ENCODE data around the gene DELE1. TPM values are rescaled to one million over a fixed set of nuclear protein-coding genes. Genes with fewer than 3 reads are reported as not detected.

The DELE1 gene
- 45.8 to 63.1 TPM (median 53.1 TPM) in 5 replicates for total RNA-seq (2022; extraction: Qiagen RNA extraction; ENCODE audit: low read depth)

DNA sequence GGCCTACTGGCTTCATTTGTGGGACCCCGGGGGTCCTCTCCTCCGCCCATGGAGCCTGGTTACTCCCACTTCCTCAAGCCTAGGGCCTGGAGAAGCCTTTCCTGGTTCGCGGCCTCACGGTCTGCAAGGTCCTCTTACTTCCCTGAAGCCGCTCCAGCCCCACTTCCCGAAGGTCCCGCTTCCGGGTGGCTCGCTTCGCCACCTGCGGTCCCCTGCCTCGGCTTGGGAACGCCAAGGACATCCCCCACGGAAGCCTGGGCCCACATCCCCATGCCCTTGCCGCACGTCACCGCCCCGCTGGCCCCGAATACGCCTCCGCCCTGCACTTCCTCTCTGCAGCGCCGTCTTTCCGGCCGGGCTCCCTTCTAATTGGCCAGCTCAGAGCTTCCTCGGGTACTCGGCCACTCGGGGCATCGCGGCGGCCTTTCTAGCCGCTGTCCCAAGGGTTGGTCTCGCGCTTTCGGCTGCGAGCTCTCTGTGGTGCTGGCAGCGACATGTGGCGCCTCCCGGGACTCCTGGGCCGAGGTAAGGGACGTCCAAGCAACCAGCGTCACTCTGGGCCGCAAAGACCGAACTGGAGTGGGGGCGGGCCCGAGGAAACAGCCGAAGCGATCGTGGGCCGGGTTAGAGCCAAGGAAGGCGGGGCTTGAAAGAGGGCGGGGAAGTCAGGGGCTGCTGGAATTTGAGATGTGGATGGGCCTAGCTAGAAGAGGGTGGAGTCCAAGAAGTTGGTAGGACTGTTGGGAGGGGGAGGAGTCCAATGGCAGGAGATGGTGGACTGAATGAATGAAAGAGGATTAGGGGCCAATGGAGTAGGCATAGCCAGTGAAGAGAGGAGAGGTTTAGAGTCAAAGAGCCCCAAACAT is at the start of gene DELE1:
DELE1 (plus strand) TSS at position 424 of the 866 bp plus-strand sequence; CDS start at position 495, 71 bp downstream.

GRCh38 chr5:141878186-141878710 is 45.4 kb upstream of the DELE1 start, which contains the start of gene PCDH1:
Gene PCDH1 (minus strand): TSS chr5:141878410. CDS start chr5:141878262, 148 bp downstream.

DNA sequence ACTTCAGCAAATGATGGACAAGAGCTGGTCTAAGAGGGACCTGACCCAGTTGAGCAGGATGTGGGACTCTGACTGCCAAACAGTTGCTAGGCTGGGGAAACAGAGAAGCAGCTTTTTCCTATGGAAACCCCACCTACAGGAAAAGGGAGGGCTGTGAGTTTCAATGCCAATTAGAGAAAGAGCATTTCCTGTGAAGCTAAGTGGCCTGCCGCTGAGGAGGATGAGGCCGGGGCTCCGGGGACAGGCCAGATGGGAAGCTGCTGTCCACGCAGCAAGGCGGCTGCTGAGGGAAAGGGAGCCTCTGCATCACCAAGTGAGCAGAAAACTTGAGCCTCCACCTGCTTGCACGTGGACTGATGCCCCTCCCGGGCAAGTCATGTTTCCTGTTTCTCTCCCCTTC is 34.4 kb downstream of the DELE1 start, which contains the start of gene PCDH12:
PCDH12 (minus strand) TSS at position 90 of the 400 bp plus-strand sequence. CDS start 351 bp downstream, outside the sequence.

GRCh38 chr5:141968914-141969608 is 45.4 kb downstream of the DELE1 start, which contains the start of gene RNF14:
Gene RNF14 (plus strand): TSS chr5:141969105. CDS start chr5:141973589, 4,484 bp downstream.

Other genes starting within 250 kb of the DELE1 start
- 3.6 to 6.0 TPM (median 4.8 TPM) in 5 replicates for gene ARAP3, start 241.6 kb upstream of the DELE1 start, total RNA-seq (2022; extraction: Qiagen RNA extraction; ENCODE audit: low read depth)
- 1.5 to 2.4 TPM (median 2.1 TPM) in 5 replicates for gene PCDH1, start 45.5 kb upstream of the DELE1 start, total RNA-seq (2022; extraction: Qiagen RNA extraction; ENCODE audit: low read depth)
- 0.06 to 0.09 TPM (median 0.09 TPM) in 3 of 5 replicates, not detected in the others for gene PCDH12, start 34.3 kb downstream of the DELE1 start, total RNA-seq (2022; extraction: Qiagen RNA extraction; ENCODE audit: low read depth)
- 44.4 to 58.2 TPM (median 50.9 TPM) in 5 replicates for gene RNF14, start 45.2 kb downstream of the DELE1 start, total RNA-seq (2022; extraction: Qiagen RNA extraction; ENCODE audit: low read depth)
- 66.3 to 87.4 TPM (median 72.2 TPM) in 5 replicates for gene GNPDA1, start 89.2 kb downstream of the DELE1 start, total RNA-seq (2022; extraction: Qiagen RNA extraction; ENCODE audit: low read depth)
- gene NDFIP1, start 184.9 kb downstream of the DELE1 start, total RNA-seq (2022; extraction: Qiagen RNA extraction; ENCODE audit: low read depth) = 44.3 to 60.6 TPM (median 51.9 TPM) in 5 replicates